LHCN-M2 (cell line): ENCODE results near the gene RIN3. TPM values are rescaled to one million over a fixed set of nuclear protein-coding genes. Genes with fewer than 3 reads are reported as not detected.

Experiments used
- DNase-seq: peaks from one replicate; pipeline ENCODE4 v3.0.0-alpha.2; 2012; ENCODE audit warnings: low read depth
- total RNA-seq: library from RNA; depleted of rRNA; stranded (reverse); fragments of >200 nt; gene quantifications from 2 replicates; pipeline ENCODE4 v1.2.3, GENCODE V29; 2014

Gene RIN3
- total RNA-seq, 1 experiment from 2014 or later = 1.5 TPM

DNA sequence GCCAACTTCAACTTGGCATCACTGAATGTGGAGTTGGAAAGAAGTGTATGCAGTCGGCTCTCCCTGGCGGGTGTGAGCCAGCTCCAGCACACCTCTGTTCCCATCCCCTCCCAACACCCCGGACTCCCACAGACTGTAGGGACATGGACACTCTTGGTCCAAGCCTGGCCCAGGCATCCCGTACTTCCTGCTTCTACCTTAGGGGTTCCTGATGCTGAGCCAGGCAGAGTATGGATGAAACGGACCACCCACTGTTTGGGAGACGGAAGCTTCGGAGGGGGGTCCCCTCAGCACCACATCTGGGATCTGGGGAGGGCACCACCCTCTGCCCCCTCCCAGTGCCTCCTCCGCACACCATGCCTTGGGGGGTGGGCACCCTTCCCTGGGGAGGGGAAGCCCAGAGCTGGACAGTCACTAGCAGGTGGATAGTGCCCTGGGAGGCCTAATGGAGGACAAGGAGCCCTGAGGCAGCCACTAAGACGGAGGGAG is 172.9 kb downstream of the RIN3 start:
- no peak for DNase-seq

DNA sequence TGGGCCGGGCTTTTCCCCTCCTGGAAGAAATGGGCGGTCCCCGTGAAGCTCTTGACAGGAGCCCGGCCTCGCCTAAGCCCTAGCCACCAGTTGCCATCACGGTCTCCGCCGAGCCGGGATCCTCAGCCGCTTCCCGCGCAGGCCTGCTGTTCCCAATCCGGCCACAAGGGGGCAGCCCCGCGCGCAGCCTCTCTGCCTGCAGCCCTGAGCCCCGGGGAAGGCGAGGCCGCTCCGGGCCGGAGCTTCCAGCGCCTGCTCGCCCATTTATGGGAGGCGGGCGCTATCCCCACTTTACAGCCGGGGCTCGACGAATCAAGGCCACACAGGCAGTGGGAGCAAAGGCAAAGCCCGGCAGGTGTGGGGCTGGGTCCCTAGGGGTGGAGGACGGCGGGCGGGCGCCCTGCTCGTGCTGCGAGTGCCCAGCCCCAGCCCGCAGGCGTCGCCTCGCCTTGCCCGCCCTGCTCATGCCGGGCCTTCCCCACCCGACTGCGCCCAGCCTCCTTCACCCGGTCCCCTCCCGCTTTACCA is 173.4 kb downstream of the RIN3 start:
- no peak for DNase-seq

DNA sequence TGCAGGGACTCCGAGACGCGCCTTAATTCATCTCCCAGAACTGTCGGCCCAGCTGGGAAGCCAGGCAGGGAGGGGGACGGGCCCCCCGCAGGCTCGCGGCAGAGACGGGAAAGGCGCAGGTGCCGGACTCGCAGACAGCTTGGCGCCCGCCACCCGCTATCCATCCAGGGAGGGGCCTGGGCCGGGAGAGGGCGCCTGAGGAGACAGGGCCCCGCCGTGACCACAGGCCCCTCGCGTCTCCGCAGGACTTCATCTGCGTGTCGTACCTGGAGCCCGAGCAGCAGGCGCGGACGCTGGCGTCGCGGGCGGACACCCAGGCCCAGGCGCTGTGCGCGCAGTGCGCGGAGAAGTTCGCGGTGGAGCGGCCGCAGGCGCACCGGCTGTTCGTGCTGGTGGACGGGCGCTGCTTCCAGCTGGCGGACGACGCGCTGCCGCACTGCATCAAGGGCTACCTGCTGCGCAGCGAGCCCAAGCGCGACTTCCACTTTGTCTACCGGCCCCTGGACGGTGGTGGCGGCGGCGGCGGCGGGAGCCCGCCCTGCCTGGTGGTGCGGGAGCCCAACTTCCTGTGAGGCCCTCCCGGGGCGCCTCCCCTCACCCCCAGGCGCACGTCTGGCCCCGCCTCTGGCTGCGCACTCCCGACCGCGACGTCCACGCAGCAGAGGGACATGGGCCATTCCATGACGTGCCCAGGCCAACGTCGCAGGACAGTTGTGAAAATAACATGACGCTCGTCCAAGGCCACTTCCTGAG is 174.3 kb downstream of the RIN3 start:
- DNase-seq = no peak

DNA sequence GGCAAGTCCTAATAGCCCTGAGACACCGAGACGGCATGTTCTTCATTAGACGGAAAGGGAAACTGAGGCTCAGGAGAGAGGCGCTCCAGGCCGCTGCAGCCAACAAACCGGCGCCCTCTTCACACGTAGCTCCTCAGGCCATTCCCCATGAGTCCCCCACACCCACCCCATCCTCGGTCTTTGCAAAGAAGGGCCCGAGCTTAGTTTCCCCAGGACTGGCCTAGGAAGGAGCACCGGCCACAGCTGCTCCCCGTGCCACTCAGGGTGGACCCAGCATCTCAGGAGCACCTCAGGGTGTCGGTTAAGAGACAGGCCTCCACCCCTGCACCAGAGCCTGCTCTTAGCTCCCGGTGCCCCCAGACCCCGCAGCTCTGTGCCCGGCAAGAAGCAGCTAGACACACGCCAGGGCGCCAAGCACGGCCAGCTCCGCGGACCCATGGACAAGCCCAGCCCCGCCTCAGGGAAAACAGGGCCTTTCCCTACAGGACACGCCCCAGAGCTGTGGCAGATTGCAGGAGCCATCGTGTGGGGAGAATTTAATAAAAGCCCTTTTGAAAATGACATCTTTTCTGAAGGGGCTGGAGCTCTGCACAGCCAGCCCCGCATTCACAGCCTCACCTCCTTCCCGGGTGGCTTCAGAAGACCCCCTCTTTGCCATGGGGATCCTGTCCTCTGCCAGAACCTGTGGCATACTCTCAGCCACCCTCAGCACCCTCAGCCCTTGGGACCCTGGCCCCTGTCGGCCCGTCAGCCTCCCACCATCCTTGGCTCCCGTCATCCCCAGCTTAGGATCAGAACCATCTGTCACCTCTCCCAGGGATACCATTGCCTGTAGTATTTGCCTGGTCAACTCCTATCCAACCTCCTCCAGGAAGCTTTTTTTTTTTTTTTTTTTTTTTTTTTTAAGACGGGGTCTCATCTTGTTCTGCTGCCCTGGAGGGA is 175.1 kb downstream of the RIN3 start:
- DNase-seq = no peak

DNA sequence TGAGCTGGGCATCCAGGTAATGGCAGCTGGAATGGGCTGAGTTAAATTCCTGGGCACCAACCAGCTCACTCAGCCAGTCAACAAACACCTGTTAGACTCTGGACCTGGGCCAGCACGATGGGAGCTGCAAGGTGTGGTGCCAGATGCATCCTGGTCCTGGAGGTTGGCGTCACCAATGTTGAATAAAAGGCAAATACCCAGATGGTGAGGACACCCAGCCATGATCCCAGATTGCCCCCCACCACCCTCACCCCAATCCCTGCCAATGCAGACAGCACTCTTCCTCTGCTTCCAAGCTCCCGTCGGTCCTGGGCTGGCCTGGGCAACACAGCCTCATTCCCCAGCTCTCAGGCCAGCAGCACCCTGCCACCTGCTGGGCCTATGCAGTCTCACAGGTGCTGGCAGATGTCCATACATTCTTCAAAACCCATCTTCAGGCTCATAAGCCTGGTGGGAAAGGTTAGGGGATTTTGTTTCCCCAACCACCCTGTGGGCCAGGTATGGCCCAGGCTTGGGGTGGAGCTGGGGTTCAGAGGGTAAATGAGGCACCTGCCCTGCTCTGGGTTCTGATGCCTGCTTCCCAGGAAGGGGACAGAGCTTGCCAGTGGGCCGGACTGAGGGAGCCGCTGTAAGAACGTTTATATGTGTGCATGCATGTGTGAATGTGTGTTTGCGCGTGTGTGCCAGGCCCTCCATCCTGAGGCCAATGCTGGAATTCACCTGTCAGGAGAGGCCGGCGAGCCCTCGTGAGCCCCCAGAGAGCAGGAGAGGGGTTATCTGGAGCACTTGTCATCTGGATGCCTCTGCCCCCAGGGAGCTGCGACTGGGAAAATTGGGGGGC is 176.8 kb downstream of the RIN3 start:
- DNase-seq = peak; percentile 25

DNA sequence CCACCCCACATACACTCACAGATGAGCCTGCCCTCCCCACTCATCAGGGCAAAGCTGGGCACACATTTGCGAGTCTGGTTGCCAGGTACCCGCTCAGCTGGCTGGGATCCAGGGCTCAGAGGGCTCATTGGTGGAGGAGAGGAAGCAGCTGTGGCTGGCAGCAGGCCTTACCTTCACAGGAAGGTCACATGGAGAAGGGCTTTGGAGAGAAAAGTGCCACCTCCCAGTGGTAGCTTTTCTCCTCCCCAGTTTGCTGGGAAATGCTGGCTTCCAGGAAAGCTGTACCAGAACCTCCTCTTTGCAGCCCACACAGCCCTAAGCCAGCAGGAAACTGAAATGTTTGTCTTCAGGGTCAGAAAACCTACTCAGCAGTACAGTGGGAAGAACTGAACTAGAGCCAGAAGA is 179.2 kb downstream of the RIN3 start:
- DNase-seq = peak; percentile 2

DNA sequence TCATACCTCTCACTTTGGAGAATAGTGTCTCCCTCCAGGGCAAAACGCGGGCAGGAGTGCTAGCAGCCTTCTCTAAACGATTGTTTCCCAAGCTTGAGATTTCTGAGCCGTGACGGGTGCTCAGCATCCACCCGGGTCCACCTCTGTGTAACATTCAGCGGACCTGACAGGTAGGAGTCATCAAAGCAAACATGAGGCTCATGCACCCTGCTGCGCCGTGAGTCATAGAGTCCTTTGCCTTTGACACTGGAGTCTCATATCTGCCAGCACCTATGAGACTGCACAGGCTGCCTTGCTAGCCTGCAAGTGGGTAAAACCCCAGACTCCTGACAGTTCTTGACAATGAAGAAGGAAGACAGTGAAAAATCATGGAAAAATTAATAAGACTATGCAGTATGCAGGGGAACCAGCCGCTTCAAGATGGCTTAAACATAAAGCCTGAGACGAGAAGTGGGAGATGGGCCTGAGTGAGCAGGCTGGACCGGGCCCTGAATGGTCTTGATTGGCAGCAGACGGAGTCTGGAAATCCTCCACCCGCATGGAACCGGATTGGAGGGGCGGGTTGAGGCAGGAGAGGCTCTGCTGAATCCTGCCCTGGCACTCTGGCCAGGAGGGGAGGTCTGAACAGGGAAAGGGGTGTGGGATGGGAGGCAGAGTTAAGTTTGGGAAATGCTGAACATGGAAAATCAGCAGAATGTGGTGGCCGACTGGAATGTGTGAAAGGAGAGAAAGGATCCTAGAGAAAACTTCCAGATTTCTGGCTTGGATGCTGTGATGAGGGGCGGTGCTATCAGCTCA is 180.6 kb downstream of the RIN3 start:
- no peak for DNase-seq

DNA sequence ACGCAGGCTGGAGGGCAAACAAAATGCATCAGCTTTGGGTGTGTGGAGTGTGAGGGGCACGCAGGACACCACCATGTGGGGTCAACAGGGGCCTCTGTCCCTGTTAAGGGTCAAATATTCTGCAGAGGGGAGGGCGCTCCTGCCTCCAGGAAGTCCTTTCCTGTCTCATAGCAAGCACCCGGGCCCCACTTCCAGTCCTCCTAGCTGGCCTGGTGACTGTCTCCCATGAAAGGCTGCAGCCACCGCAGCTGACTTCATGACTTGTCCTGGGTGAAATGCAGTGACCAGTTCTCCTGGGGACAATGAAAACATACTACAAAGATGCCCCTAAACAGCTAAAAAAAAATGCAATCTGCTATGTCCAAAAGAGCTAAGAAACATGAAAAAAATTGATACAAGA is 181.2 kb downstream of the RIN3 start:
- no peak for DNase-seq

DNA sequence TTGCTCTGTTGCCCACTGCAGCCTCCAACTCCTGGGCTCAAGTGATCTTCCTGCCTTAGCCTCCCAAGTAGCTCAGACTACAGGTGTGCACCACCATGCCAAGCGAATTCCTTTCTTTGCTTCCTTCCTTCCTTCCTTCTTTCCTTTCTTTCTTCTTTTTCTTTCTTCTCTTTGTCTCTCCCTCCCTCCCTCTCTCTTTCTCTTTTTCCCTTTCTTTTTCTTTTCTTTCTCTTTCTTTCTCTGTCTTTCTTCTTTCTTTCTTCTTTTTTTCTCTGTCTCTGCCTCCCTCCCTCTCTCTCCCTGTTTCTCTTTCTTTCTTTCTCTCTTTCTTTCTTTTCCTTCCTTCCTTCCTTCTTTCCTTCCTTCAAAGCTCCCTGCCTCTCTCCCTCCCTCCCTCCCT is 182.0 kb downstream of the RIN3 start:
- DNase-seq = no peak

DNA sequence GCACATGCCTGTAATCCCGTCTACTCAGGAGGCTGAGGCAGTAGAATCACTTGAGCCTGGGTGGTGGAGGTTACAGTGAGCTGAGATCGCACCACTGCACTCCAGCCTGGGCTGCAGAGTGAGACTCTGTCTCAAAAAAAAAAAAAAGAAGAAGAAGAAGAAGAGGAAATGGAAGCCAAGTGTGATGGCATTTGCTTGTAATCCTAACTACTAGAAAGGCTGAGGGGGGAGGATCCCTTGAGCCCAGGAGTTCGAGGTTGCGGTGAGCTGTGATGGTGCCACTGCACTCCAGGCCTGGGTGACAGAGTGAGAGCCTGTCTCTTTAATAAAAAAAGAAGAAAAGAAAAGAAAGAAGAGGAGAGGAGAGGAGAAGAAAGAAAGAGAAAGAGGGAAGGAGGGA is 182.8 kb downstream of the RIN3 start:
- DNase-seq = no peak

DNA sequence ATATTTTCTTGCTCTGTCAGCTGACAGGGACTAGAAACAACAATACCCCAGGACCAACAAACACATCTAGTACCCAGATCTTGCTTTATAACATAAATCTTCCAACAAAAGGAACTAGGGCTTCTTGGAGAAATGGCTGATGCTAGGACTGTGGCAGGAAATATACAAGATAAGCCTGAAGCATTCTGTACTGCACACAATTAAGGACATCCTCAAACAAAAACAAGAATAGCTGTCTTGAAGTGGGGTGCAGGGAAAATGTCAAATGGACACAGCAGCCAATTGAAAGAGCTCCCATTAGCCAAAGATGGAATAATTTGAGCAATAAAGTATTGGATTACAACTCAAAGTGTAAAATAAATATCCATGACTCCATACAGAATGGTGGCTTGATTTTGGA is 184.8 kb downstream of the RIN3 start:
- no peak for DNase-seq

DNA sequence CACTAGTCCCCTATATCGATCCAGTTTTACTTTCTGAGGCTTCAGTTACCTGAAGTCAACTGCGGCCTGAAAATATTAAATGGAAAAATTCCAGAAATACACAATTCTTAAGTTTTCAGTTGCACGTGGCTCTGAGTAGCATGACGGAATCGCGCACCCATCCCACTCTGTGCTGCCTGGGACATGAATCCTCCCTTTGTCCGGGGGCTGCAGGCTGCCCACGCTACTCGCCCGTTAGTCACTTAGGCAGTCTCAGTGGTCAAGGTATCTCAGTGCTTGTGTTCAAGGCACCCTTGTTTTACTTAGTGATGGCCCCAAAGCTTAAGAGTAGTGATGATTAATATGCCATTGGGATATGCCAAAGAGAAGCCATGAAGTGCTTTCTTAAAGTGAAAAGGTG is 188.2 kb downstream of the RIN3 start:
- DNase-seq = no peak

DNA sequence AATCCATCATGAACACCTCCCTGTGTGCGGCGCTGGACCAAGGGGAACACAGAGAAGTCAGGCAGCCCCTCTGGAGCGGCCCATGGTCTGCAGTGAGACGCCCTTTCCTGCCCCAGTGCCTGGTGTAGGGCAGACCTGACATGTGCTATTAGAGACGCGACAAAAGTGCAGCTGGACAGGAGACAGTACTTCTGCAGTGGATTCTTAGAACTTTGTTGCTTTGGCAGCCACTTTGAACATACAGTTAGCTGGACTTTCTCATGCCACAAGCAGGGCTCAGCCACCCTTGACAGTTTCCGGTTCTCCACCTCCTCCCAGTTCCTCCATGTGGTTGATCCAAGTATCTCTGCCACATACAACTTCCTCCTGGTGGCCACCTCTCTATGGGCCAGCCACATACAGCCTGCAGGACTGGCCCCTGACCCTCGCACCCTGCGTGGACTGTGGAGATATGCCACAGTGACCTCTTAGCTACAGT is 188.9 kb downstream of the RIN3 start:
- no peak for DNase-seq

DNA sequence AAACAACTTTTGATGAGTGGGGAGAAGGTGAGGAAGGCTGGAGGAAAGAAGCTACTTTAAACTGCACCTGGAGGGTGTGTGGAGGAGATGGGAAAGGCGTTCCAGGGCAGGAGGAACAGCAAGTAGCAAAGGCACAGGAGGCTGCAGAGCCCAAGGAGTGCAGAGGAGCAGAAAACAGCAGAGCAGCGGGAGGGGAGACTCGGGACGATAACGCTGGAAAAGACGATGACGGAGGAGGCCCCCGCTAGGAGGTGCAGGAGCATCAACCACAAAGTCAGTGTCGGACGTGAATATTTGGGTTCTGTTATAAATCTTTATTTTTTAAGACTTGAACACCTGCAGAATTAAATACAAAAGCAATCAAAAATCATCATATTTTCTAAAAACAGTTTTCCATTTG is 189.9 kb downstream of the RIN3 start:
- DNase-seq = no peak

DNA sequence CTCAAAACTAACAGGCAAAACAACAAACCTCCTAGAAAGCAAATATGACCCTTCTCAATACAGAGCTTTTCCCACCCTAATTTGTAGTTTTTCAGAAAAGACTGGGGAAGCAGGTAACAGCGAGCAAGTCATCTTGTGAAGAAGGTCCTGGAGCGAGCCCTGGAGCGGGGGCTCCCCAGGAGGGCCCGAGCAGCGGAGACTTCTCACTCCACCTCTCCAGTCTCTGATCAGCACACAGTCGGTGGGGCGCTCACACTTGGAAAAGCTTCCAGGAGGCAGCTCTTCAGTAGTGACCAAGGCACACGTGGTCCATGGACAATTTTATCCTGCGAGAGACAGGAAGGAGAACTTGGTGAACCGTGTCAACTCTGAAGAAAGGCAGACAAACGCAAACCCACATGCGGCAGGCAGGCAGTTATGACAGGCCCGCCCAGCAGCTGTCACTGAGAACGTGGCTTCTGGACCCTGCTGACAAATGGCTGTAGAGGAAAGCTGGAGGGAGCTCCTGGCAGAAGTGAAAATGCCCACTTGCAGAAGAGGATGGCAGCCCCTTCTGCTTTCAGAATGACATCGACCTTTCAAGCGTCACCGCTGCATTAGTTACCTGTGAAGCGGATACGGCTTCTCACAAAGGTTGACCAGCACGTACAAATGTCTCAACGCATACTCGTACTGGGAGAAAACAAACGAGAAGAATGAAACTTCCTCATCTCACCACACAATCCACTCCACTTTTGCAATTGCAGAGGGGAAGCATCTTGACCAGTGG is 190.6 kb downstream of the RIN3 start:
- DNase-seq = no peak

DNA sequence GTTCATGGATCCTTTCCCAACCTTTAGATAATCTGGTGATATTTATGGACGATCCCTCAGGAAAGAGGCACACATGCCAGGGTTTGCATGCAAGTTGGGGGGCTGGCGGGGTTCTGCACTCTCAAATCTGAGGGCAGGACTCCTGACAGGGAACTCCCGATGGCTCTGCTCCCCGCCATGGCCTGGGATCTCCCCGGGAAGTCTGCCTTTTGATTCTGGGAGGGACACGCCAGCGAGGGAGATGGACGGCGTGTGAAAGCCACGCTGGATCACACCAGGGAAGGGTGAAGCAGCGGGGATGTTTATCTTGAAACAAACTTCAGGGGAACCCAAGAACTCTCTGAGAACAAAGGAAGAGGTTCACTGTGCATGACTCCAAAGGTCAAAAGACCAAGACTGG is 191.2 kb downstream of the RIN3 start:
- no peak for DNase-seq

DNA sequence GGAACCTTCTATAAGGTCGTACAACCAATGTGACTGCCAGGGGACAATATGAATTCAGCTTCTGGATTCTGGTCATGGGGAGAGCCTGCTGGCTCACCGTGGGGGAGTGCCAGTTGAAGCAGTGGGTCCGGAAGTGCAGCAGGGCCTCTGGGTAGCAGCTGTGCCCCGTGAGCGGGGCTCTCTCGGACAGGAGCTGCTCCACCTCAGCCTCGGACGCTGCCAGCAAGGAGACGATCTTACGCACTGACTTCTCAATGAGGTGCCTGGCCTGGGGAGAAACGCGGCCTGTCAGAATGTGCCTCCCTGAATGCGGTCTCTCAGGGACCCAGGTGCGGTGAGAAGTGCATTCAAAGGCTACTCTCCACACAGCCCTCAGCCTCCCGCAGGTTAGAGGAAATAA is 192.8 kb downstream of the RIN3 start:
- DNase-seq = no peak

DNA sequence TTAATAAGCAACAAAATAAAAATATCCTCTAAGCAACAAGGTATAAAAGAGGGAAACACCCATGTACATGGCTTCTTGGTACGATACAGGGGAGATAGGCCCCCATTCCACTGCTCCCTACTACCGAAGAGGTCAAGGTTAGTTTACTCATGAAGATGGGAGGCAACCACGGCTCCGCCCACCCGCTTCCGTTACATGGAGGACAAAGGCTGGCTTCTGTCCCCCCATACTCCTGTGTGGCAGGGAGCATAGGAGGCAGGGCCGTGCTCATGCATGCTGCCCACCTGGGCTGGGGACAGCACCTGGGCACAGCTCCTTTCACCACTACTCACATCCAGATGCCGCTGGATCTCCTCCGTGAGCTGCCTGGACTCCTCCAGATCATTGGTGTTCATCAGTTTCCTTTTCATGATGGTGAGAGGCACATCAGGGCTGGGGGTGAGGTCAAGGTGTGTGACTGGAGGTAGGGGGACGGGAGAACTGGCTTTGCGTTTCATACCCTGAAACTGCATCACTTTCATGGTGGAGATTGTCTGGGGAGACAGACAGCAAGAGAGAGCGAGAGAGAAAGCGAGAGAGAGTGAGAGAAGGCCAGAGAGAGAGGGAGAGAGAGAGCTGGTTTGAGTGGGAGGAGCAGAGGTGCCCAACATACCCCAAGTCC is 195.9 kb downstream of the RIN3 start:
- no peak for DNase-seq

DNA sequence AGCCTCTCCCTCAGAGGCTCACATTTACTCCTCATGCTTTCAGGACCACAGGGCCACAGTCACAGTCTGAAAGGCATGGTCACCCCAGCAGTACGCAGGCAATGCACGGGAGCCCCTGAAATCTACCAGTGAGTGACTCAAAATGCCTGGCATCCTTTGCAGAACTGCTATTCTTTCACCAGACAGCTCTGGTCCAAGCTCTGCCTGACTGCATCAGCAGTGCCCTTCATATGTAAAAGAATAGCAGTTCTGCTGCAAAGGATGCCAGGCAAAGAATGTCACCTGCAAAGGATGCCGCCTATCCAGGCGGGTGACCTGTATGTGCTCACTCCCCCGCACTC is 196.4 kb downstream of the RIN3 start:
- DNase-seq = no peak
